Hepatocyte (in vitro differentiated cells): ENCODE data around the gene RCC2.

Experiments used
- CTCF ChIP-seq: fragments of 200-600 bp; sonication (generic); IDR thresholded peaks from 2 replicates; pipeline ENCODE4 v1.5.1; 2016; ENCODE audit warnings: antibody characterized with exemption, mild to moderate bottlenecking; ENCODE audit not compliant: poor library complexity
- EZH2 ChIP-seq: fragments of 200-600 bp; sonication (generic); IDR thresholded peaks from 2 replicates; pipeline ENCODE4 v1.6.1; 2016; ENCODE audit warnings: antibody characterized with exemption, mild to moderate bottlenecking, borderline replicate concordance
- EZH2phosphoT487 ChIP-seq: fragments of 200-600 bp; sonication (generic); IDR thresholded peaks from one replicate; pipeline ENCODE4 v1.6.1; 2018; ENCODE audit warnings: antibody characterized with exemption, mild to moderate bottlenecking, low read depth, moderate library complexity; ENCODE audit not compliant: unreplicated experiment, severe bottlenecking

GRCh38 chr1:17377325-17377953, 62.0 kb downstream of the RCC2 start:
- TF ChIP-seq CTCF (no peak), EZH2phosphoT487 (no peak), EZH2 (no peak)
